HG03064 (cell line): ENCODE results near the gene HSBP1L1.

Experiments used
- ATAC-seq: cut with Tn5 transposase; IDR thresholded peaks from one replicate; pipeline ENCODE4 v1.9.1; 2021; ENCODE audit warnings: low read depth; ENCODE audit not compliant: unreplicated experiment

The HSBP1L1 gene

DNA sequence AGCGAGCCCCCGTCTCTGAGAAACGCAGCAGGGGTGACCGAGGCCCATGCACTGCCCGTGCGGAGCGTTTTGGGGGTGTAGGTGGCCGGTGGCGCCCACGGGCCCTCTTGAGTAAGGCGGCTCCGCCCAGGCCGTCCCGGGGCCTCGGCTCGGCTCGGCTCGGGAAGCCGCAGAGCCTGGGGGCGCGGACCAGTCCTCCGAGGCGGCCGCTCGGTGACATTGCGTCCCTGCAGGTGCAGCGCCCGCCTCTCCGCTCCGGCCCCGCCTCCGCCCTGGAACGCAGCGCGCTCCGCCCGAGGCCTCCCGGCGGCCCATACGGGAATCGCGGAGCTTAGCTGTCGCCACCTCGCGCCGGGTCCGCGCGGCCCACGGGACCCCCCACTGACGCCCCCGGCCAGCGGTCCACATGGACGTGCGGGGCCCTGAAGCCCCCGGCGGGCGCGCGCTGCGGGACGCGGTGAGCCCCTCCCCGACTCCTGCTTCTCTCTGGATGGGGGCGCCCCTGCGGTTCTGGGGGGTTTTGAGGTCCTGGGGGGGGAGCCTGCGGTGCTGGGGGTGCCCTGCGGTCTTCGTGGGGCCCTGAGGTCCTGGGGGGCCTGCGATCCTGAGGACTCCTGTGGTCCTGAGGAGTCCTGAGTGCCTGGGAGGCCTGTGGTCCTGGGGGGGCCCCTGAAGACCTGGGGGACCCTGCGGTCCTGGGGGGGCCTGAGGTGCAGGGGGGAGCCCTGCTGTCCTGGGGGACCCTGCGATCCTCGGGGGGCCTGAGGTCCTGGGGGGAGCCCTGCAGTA lies at the start of gene HSBP1L1:
TSS of gene HSBP1L1 (plus strand) at position 314 of the 789 bp plus-strand sequence. CDS start at position 407, 93 bp downstream.
- ATAC-seq, result peak; percentile 63

DNA sequence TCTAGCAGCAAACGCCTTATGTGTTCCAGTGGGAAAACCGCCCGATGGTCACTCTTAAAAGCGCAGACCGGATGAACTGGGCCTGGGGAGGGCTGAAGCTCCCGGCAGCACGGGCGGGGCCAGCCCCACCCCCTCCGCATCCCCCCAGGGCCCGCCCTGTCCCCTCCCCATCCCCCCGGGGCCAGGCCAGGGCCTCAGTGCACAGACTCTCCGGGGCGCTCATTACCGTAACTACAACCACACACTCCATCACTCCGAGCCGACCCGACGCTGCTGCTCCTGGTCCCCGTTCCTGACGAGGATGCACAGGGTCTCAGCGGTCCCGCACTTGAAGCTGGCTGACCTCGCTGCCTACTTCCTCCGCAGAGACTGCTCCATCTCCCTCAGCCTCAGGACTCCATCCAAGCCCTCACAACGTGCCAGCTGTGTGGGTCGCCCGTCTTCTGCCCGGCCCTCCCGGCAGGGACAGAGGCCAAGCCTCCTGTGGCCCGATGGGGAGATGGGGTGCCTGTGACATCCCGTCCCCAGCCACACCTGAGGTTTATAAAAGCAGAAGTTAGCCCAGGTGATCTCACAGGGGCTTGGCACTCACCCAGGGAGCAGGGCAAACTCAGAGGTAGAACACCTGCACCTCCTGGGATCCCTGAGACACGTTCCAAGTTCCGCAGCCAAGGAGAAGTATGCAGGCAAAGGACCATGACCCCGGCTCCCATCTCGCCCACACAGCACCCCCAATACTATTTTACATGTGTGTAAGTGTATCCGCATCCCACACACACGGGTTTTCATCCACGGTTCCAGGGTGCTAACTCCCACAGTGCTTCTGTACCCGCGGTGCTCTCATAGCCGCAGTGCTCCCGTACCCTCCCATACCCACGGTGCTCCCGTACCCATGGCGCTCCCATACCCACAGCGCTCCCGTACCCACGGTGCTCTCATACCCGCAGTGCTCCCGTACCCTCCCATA lies 49.0 kb upstream of the HSBP1L1 start:
- no peak for ATAC-seq

DNA sequence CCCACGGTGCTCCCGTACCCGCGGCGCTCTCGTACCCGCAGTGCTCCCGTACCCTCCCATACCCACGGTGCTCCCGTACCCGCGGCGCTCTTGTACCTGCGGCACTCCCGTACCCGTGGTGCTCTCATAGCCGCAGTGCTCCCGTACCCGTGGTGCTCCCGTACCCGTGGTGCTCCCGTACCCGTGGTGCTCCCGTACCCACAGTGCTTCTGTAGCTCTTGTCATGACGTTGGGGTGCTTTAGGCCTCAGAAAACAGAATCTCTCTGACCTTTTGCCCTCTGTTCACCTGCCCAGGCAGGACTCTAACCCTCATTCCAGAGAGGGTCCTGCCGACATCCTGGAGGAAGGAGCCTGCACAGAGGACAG lies 48.3 kb upstream of the HSBP1L1 start:
- ATAC-seq, result no peak

DNA sequence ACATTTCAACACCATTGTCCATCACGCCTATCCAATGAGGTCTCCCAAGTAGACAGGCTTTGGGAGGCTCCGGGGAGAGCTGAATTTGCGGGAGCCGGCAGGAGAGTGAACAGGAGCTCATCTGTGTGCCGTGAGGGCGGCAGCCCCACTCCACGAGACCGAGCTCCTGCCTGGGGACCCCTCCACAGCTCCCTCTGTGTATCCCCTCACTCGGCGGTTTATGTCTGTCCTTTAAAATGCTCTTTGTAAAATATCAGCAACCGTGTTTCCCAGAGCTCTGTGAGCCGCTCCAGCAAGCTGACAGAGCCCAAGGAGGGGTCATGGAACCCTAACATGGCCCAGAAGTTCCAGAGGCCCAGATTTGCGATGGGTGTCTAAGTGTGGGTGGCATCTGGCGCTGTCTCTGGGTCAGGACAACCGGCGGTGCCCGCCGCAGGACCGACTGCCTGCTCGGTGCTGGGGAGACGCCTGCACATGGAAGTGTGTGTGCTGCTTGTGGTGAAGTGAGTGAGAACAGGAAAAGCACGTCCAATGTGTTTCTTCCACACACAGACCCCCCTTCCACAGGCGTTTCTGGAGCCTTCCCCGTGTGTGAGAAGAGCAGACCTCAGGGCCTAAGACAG lies 47.8 kb upstream of the HSBP1L1 start:
- ATAC-seq, result no peak

DNA sequence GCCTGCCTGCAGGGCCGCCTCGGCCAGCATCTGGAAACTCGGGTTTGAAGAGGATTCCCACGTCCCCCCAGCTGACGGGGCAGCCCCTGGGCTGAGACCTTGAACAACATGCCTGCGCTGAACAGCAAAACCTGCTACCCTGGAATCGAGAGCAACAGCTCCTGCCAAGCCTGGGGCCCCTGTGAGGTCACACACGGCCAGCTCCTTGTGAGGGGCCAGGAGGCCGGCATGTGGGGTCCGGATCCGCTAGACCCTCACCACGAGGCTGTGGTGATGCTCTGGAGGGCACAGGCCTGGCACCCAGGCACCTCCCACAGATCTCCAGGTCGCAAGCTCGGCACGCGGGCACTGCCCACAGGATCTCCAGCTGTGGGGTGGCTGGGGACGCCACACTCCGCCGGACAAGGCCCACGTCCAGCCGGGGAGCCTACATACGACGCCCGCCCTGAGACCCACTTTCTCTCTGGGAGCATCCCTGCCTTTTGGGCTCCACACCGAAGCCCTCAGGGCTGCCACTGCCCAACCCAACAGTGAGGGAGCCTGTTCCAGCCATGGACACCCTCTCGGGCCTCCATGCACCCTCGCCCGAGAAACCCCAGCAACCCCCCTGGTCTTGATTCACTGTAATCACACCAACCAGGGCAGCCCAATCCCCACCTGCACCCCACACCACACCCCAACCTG lies 47.1 kb upstream of the HSBP1L1 start:
- no peak for ATAC-seq

DNA sequence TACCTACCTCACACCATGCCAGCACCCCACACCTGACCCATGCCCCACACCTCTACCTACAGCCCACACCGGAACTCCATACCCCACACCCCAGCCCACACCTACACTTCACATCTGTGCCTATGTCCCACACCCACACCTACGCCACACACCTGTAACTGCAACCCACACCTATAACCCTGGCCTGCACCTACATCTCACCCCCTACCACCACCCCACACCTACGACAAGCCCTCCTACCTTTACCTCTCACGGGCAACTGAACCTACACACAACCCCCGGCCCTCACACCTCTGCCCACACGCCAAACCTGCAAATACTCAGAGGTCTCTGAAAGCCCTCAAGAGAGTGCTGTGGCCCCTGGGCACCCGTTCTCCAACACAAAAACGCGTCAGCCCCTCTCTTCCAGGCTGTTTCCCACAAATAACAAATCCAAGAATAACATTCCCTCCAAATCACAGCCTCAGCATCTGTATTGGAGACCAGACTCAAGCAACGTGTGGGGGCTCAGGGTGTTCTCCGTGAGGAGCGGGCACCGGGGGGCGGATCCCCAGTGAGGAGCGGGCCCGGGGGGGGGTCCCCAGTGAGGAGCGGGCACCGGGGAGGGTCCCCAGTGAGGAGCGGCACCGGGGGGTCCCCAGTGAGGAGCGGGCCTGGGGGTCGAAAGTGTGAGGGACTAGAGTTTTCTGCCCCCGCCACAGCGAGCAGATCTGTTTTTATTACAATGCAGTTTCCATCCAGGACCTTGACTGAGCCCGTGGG lies 46.4 kb upstream of the HSBP1L1 start:
- ATAC-seq, result no peak

DNA sequence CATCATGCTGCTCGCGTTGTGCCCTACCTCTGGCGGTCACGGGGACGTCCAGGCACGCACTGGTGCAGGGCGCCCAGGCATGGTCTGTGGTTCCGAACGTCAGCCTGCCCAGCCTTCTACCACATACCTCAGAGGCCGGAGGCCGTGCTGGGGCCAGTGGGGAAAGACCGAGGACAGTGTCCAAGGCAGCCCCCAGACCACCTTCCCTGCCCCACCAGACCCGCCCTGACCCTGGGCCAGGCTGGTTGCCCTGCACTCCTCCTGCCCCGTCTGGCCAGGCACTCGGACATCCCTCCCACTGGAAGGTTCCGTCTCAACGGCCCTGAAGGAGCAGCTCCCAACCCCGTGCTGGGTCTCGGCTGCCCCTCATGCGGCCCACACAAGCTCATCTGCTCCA lies 45.8 kb upstream of the HSBP1L1 start:
- no peak for ATAC-seq

DNA sequence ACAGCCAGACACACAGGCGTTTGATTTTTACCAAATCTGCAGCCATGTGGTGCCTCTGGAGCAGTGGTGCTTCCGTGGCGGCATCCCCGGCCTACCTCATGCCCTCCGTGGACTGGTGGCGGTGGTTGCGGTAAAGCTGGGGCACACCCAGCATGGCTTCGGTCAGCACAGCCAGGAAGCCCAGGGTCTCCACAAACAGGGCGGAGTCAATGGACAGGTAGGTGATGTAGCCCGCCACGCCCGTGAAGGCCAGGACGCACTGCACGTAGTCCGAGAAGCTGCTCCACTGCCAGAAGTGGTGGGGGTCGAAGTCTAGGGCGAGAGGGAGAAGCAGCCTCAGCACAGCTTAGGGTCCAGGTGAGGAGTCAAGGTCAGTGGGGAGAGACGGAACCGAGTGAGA lies 45.4 kb upstream of the HSBP1L1 start:
- no peak for ATAC-seq

DNA sequence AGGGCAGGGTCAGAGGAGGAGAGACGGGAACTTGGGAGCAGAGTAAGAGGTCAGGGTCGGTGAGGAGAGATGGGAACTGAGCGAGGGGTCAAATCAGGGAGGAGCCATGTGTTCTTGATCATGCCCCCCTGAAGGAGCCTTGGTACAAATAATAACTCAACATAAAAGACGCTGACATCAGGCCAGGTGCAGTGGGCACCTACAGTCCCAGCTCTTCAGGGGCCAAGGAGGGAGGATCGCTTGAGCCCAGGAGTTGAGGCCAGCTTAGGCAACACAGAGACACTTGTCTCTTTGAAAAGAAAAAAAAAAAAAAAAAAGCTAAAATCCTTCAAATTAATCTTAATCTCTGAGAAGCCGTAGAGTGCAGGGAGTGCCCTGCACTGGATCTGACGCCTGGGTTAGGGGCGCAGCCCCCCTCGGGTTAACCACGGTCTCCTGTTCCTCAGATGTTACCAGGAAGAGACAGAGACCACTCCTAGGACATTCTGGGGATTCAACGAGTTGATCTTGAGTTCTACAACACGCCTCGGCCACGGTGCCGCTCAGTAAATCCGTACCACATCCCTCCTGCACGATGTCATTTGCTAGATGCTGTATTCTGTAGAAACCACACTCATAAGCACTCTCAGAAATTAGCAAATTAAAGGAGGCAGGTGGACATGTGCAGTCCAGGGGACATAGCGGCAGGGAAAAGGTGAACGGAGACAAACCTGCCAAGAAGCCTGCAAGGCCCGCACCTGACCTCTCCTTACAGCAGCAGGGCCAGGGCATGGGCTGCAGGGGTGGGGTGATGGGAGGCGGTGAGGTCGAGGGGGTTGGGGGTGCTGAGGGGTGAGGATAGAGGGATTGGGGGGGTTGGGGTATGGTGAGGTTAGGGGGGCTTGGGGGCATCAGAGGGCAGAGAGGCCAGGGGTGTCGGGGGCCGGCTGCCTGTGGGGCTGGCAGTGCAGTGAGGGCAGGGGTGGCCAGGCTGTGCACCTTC lies 42.2 kb upstream of the HSBP1L1 start:
- no peak for ATAC-seq

DNA sequence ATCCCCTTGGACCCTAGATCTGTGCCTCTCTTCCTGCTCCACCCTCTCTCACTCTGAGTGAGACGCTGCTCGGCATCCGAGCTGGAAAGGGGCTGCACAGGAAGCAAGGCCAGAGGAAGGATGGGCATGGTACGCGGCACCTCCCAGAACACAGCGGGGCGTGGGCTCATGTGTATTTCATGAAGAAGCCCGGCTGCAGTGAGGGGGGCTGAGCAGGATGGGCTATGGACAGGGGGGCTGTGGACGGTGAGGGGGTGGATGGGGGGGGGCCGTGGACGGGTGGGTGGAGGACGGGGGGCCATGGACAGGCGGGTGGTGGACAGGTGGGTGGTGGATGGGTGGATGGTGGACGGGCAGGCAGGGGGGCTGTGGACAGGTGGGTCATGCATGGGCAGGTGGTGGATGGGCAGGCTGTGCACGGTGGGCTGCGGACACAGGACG lies 41.5 kb upstream of the HSBP1L1 start:
- no peak for ATAC-seq

DNA sequence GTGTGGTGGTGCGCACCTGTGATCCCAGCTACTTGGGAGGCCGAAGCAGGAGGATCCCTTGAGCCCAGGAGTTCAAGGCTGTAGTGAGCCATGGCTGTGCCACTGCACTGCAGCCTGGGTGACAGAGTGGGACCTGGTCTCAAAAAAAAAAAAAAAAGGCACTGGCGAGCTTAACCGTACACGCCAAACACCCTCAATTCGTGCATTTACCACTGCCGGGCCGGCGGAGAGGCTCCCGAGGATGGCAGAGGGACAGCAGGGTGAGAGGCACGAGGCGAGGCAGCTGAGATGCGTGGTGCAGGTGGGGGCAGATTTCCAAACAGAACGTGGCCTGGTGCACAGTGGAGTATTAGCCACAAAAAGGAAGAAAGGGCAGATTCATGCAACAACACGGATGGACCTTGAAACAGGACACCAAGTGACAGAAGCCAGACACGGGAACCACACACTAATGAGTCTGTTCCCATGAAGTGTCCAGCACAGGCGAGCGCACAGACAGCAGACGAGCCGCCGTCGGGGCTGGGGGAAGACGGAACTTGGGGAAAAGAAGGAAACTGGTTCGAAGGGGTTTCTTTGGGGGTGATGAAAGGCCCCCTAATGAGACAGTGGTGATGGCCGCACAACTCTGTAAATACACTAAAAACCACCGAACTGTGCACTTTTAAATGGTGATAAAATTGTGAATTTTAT lies 40.4 kb upstream of the HSBP1L1 start:
- ATAC-seq, result no peak

DNA sequence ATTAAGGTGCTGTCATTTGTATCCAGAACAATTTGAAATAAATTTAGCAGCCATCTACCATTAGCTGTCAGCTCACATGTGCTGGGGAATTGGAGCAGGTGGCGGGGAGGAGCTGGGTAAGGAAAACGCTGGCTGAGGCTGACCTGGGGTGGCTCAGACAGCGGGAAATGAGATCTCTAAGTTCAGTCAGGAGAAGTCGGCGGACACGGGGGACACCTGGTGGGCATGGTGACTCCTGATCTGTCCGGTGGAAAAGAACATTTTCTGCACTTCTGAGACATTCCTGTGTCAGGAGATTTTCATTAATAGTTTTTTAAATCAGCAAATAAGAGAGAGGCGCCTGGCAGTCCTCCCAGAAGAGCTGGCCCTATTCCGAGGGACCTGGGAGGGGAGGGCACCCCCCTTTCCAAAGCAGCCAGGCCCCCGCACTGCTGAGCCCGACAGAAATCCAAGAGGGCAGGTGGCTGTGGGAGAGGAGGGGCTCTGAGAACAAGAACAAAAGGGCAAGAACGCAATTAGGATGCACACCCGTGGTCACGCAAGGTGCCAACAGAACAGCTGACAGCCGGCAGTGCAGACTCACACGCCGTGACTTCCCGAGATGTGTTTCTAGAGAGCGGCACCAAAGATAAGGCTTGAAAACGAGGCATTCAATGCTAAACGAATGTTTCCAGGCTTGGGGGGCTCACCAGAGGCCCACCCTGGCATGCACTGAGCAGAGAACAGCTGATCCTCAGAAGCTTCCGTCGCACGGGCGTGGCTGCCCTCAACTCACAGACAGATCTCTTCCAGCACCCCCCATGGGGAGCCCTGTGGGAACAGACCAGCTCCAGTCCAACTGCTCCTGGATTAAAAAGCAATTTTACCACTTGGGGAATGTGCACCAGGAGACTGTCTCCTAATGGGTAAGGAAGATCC lies 39.4 kb upstream of the HSBP1L1 start:
- no peak for ATAC-seq

DNA sequence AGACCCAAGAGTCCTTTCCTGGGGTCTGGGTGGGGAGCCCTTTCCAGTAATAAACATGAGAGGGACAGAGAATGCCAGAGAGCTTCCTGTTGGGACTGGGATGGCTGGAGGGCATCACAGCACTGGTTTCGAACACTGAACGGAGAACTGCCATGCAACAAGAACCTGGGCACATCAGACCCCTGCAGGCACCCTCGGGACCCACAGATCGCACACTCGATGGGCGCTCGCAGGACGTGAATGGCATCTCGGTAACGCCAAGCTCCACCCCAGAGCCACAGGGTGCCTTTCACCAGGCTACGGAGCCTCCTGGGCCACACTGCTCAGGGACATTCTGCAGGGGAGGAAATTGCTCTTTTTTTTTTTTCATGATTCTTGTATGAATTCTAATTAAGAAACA lies 38.1 kb upstream of the HSBP1L1 start:
- no peak for ATAC-seq

DNA sequence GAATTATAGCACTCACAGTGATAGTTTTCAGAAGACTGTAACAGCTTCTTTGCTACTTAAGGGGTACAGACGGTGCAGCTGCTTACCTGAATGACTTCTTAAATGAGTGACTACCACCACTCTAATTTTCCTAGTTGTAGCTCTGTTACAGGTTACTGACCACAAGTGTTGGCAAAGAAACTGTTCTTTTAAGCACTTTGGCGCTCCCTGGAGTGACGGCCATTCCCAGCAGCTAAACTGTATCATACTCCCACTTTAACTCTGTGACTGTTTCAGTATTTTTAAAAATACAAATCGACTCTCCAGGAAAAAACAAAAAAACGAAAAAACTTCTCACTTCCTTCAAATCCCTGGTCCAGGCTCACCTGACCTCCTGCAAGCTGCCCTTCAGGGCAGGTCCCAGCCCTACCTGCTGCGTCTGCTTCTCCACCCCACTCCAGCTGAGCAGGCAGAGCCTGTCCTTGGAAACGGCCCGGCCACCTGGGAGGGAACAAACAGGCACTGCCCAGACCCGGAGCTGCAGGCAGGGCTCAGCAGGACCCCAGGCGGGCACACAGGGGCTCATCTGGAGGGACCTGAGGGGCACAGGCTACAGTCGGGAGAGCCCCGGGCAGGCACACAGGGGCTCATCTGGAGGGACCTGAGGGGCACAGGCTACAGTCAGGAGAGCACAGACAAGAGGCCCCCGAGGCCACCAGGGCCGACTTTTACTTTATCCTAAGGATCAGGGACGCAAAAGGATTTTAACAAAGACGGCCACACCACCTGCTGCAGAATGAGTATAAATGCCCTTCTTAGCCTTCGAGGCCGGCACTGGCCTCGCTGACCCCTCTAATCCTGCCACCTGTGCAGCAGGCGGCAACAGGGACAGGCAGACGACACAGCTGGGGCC lies 37.5 kb upstream of the HSBP1L1 start:
- ATAC-seq, result no peak

DNA sequence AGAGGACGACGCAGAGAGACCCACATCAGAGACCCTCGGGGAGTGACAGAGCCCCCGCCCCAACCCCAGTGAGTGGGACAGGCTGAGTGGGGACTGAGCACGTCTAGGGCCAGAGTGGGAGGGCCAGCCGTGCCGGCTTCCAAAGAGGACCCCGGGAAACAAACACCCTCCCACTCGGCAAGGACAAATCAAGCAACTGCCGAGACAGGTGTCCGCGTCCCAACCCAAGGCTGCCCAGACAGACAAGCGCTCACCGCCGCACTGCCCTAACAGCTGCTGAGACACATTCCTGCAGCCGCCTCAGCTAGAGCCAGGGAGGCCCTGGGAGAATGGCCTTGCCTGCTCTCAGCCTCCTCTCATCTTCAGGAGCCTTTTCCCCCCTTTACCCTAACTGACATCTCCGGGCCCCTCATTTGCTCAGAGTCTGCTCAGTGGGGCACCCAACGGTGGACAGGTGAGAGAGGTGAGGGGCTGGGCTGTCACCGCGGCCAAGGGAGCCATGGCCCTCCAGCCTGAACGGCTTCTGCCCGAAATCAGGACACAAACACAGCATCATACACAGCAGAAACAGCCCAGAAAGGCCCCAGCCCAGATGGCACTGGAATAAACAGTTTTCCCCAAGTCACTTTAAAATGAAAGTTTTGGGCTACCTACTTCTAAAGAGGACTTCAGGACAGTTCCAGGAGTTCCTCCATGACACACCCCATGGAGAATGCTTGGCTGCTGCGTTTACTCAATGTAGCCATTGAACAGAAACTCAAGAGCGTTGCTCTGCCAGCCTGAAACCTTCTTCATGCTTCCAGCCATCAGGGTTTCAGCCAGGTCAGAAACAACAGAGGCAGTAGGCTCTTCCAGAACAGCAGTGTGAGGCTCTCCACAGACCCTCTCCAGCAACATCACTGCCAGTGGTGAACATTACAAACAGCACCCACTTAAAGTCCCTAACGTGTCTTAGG lies 36.6 kb upstream of the HSBP1L1 start:
- ATAC-seq, result no peak
